Medulla oblongata (tissue), 1 donor: Measurements from ENCODE around the gene OIT3.

ENCODE experiments used
- DNase-seq: peaks from one replicate; pipeline ENCODE4 v3.0.0-alpha.2; 2015; ENCODE audit errors: extremely low spot score

The OIT3 gene

DNA sequence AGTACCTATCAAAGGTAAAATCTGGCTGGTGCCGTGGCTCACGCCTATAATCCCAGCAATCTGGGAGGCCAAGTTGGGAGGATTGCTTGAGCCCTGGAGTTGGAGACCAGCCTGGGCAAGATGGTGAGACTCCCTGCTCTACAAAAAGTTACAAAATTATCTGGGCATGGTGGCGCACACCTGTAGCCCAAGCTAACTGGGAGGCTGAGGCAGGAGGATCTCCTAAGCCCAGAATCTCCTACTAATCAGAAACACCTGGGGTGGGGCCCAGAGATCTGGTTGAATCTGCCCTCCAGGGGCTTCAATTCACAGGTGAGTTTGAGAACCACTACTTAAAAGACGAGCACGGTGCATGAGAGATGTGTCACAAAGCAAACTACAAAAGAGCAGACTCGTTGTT is 58.6 kb downstream of the OIT3 start:
- no peak for DNase-seq

DNA sequence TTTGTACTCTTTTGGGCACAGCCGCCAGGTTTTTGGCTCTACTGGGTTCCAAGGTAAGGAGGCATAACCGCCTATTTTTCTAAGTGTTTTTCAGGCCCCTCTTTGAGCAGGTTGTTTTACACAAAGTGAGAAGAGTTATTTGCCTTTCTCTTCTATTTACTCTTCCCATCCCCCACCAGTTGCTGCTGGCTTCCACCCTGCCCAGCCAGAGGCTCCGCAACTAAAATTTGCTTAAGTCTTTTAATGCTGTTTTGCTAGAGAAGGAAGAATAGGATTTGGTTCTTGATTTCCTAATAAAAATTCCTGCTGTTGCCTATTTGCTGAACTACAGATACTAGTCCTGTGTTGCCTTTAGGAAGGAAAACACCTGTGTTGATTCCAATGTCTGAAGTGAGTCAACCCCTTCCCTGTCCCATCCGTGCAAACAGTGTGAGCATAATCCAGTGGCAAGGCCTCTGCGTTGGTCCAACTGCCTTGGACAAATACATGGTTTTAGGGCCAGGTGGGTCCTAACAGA is 59.2 kb downstream of the OIT3 start:
- DNase-seq: no peak

GRCh38 chr10:72953687-72954086 is 60.1 kb downstream of the OIT3 start:
- DNase-seq: no peak

DNA sequence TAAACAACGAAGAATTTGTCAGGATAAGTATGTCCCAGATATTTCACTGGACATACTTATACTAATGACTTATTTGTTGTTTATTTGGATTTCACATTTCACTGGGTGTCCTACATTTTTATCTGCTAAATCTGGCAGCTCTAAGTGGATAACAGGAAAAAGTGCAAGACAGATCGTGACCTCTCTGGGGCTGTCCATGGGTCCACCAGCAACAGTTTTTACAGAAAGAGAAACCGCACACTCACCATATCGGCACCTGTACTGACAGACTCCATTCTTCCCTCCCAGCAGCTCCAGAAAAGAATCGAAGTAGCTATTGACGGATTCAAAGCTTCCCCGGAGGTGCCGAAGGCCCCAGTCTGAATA is 60.7 kb downstream of the OIT3 start:
- DNase-seq: no peak

DNA sequence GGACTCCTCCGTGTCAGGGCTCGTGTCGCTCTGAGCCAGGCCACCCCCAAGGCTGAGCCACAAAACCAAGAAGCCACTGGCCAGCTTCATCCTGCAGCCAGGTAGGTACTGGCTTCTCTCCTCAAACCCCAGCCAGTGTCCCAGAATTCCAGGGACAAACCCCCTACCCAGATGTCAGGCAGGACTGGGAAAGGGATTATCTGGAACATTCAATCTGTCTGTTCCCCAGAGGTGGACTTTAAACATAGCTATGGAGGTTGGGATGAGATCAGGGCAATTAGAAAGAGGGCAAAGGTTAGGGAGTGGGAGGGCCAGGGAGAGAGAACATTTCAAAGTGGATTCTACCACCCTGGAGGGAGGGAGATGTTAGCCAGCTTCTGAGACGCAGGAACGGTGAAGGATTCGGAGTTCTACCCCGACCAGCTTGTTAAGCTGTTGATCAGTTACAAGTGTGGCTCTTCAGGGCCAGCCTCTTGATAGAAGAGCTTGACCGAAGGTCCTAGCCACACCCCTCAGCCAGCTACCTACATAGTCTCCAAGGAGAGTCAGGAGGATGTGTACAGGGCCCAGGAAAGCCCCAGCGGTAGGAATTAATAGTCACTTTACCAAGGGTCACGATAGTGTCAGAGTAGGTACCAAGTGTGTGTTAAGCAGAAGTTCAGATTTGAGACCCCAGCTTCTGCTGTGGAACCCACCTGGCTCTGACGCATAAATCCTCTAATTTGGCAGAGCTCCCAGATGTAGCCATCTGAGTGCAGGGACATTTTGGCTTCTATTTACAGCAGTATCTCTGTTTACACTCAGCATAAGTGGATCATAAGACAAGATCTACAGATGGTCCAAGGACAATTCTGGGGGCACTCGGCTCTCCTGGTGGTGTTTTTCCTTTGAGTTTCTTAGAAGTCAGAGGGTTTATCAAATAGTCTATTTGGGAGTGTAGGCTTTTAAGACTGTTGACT is 61.3 kb downstream of the OIT3 start, which contains the start of gene PLA2G12B:
PLA2G12B (minus strand) TSS at position 211 of the 959 bp plus-strand sequence; CDS start at position 90, 121 bp downstream.
- no peak for DNase-seq

GRCh38 chr10:72956001-72956400 is 62.5 kb downstream of the OIT3 start:
- DNase-seq: no peak

GRCh38 chr10:72976886-72977285 is 83.3 kb downstream of the OIT3 start:
- no peak for DNase-seq

- DNase-seq: no peak
Observed at GRCh38 chr10:72979709-72980108, 86.2 kb downstream of the OIT3 start.

DNA sequence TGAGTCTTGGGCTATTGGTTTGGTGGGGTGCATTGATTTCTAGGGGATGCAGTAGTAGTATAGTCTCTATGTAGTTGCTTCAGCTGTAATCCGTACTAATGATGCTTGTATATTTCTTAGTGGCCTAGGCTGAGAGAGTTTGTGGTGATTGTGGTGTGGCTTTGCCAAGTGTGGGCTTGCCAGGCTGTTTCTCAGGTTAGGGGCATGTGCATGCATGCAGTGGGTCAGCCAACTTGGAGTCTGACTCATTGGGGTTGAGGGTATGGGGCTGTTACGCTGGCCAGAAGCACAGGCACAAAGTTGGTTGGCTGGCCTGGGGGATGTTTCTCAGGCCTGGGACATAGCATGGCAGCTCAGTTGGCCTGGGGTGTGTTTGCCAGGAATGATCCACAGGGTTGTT is 86.8 kb downstream of the OIT3 start:
- DNase-seq: no peak

DNA sequence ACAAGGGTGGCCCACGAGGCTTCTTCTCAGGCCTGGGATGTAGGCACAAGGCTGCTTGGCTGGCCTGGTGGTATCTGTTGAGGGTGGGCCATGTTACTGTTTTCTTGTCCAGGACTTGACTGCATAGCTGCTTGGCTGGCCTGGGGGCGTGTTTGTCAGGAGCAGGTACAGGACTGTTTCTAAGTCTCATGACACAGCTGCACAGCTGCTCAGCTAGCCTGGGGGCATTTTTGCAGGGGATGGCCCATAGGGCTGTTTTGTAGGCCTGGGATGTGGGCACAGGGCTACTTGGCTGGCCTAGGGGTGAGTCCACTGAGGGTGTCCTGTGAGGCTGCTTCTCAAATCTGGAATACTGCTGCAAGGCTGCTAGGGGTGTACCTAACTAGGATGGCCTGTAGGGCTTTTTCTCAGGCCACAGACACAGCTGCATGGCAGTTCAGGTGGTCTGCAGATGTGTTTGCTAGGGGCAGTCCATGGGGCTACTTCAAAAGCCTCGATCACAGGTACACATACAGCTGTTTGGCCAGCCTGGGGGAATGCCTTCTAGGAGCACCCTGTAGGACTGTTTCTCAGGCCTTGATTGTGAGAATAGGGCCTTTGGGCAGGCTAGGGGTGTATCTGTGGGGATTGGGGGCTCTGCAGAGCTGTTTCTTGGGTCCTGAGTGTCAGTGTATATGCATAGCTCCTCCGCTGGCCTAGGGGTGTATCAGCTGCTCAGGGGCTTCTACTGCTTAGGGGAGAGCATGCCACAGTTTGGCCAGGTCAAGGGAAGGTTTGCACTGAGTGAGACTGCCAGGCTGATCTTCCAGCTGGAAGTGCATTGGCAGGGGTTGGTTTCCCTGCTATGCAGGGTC is 87.7 kb downstream of the OIT3 start:
- no peak for DNase-seq

- no peak for DNase-seq
Observed at GRCh38 chr10:72981882-72982529, 88.5 kb downstream of the OIT3 start.
